ENCODE measurements around the gene GTPBP2.

GRCh38 chr6:43610431-43610830, 18.6 kb downstream of the GTPBP2 start:
- TF ChIP-seq CTCF (IDR thresholded peaks at IDR 0.05 in 8 of 11, conservative IDR thresholded peaks at IDR 0.05 in 3 of 11) (no peak), POLR2A (IDR thresholded peaks at IDR 0.05) (no peak), POLR2AphosphoS5 (IDR thresholded peaks at IDR 0.05) (no peak)
